ENCODE results near the gene CCT6A. TPM values are rescaled to one million over a fixed set of nuclear protein-coding genes. Genes with fewer than 3 reads are reported as not detected.
A peak's percentile ranks its signal among the peaks of the same experiment; 100 is the strongest.

Gene CCT6A
- 470 TPM for polyA plus RNA-seq (2013, experiment 1 of 2)
- 462 TPM for polyA plus RNA-seq (2013, experiment 2 of 2)

GRCh38 chr7:56051339-56052191 is at the start of gene CCT6A, which contains the start of gene PSPH:
CCT6A (plus strand) TSS chr7:56051765; CDS start chr7:56051849, 84 bp downstream.
PSPH (minus strand) TSS chr7:56051444; CDS start chr7:56021212, 30,232 bp downstream.
- Histone ChIP-seq H3K27ac (ENCODE audit: low read depth, low read length) (peak within 1 kb of the TSS; percentile 95), H4K5ac (ENCODE audit: low read length) (no peak within 1 kb of the TSS), H3K4me3 (ENCODE audit: low read length) (peak within 1 kb of the TSS; percentile 99), H2AK5ac (ENCODE audit: low read length) (peak within 1 kb of the TSS; percentile 45), H3K9ac (ENCODE audit: low read length) (peak within 1 kb of the TSS; percentile 99), H3K79me1 (ENCODE audit: low read length) (no peaks in the 10 kb centered on the region), H4K8ac (ENCODE audit: low read depth, low read length) (peak within 1 kb of the TSS; percentile 82), H2BK15ac (replicated peaks; ENCODE audit: low read depth) (no peak within 1 kb of the TSS), H3K36me3 (ENCODE audit: control insufficient read depth, insufficient read depth, low read length) (peaks cover 2% of the 10 kb centered on the region), H3K4ac (ENCODE audit: low read depth, low read length) (peak within 1 kb of the TSS; percentile 100), H3K4me2 (ENCODE audit: low read length) (peak within 1 kb of the TSS; percentile 79), H2BK120ac (ENCODE audit: low read depth, low read length) (peak within 1 kb of the TSS; percentile 88), H3K79me2 (ENCODE audit: control insufficient read depth, insufficient read depth, low read length) (peaks cover 40% of the 10 kb centered on the region), H3K56ac (ENCODE audit: low read length) (peak within 1 kb of the TSS; percentile 99), H3K27me3 (ENCODE audit: insufficient read depth, low read length, poor library complexity) (no peaks in the 10 kb centered on the region), H3K18ac (ENCODE audit: low read length) (peak within 1 kb of the TSS; percentile 98), H3K23ac (ENCODE audit: low read length) (peak within 1 kb of the TSS; percentile 97), H2BK5ac (ENCODE audit: low read length) (peak within 1 kb of the TSS; percentile 93), H3K4me1 (ENCODE audit: control insufficient read depth, low read depth, low read length) (peaks cover 4% of the 10 kb centered on the region)
- DNase-seq = peak; percentile 99
- no CpG with 5 or more reads among the region's 97 CpGs for WGBS (ENCODE audit: extremely low coverage, insufficient coverage, low lambda C conversion rate)

- no peaks in the 10 kb centered on the region for H3K4me1 ChIP-seq (ENCODE audit: control insufficient read depth, low read depth, low read length)
- H3K9ac ChIP-seq (ENCODE audit: low read length) = no peak overlapping the region
- no peaks in the 10 kb centered on the region for H3K27me3 ChIP-seq (ENCODE audit: insufficient read depth, low read length, poor library complexity)
- H2AK5ac ChIP-seq (ENCODE audit: low read length) = no peak overlapping the region
- no peak overlapping the region for H3K18ac ChIP-seq (ENCODE audit: low read length)
- WGBS (ENCODE audit: extremely low coverage, insufficient coverage, low lambda C conversion rate) = no CpG with 5 or more reads among the region's 4 CpGs
- no peak overlapping the region for H2BK5ac ChIP-seq (ENCODE audit: low read length)
- no peaks in the 10 kb centered on the region for H3K79me2 ChIP-seq (ENCODE audit: control insufficient read depth, insufficient read depth, low read length)
- no peak overlapping the region for H3K4me3 ChIP-seq (ENCODE audit: low read length)
- no peak overlapping the region for H4K8ac ChIP-seq (ENCODE audit: low read depth, low read length)
- no peak overlapping the region for H3K4ac ChIP-seq (ENCODE audit: low read depth, low read length)
- H3K4me2 ChIP-seq (ENCODE audit: low read length) = no peak overlapping the region
- no peak for DNase-seq
- no peak overlapping the region for H2BK15ac ChIP-seq (replicated peaks; ENCODE audit: low read depth)
- no peaks in the 10 kb centered on the region for H3K79me1 ChIP-seq (ENCODE audit: low read length)
- no peak overlapping the region for H3K23ac ChIP-seq (ENCODE audit: low read length)
- H4K5ac ChIP-seq (ENCODE audit: low read length) = no peak overlapping the region
- no peak overlapping the region for H3K56ac ChIP-seq (ENCODE audit: low read length)
- no peaks in the 10 kb centered on the region for H3K36me3 ChIP-seq (ENCODE audit: control insufficient read depth, insufficient read depth, low read length)
- H2BK120ac ChIP-seq (ENCODE audit: low read depth, low read length) = no peak overlapping the region
- no peak overlapping the region for H3K27ac ChIP-seq (ENCODE audit: low read depth, low read length)
Observed at GRCh38 chr7:56003749-56004148, 47.8 kb upstream of the CCT6A start.

GRCh38 chr7:56007167-56007652 is 44.4 kb upstream of the CCT6A start:
- H3K4ac ChIP-seq (ENCODE audit: low read depth, low read length) = no peak overlapping the region
- no peak overlapping the region for H3K4me3 ChIP-seq (ENCODE audit: low read length)
- no peak overlapping the region for H2BK120ac ChIP-seq (ENCODE audit: low read depth, low read length)
- no peak overlapping the region for H2BK15ac ChIP-seq (replicated peaks; ENCODE audit: low read depth)
- H3K18ac ChIP-seq (ENCODE audit: low read length) = no peak overlapping the region
- no peaks in the 10 kb centered on the region for H3K4me1 ChIP-seq (ENCODE audit: control insufficient read depth, low read depth, low read length)
- H3K27ac ChIP-seq (ENCODE audit: low read depth, low read length) = no peak overlapping the region
- H3K23ac ChIP-seq (ENCODE audit: low read length) = no peak overlapping the region
- no peaks in the 10 kb centered on the region for H3K79me2 ChIP-seq (ENCODE audit: control insufficient read depth, insufficient read depth, low read length)
- H4K5ac ChIP-seq (ENCODE audit: low read length) = no peak overlapping the region
- H3K27me3 ChIP-seq (ENCODE audit: insufficient read depth, low read length, poor library complexity) = no peaks in the 10 kb centered on the region
- H3K4me2 ChIP-seq (ENCODE audit: low read length) = no peak overlapping the region
- peak; percentile 14 for DNase-seq
- no peak overlapping the region for H2AK5ac ChIP-seq (ENCODE audit: low read length)
- H3K79me1 ChIP-seq (ENCODE audit: low read length) = no peaks in the 10 kb centered on the region
- no peak overlapping the region for H4K8ac ChIP-seq (ENCODE audit: low read depth, low read length)
- no peak overlapping the region for H2BK5ac ChIP-seq (ENCODE audit: low read length)
- no CpG with 5 or more reads among the region's 4 CpGs for WGBS (ENCODE audit: extremely low coverage, insufficient coverage, low lambda C conversion rate)
- H3K56ac ChIP-seq (ENCODE audit: low read length) = no peak overlapping the region
- H3K9ac ChIP-seq (ENCODE audit: low read length) = no peak overlapping the region
- no peaks in the 10 kb centered on the region for H3K36me3 ChIP-seq (ENCODE audit: control insufficient read depth, insufficient read depth, low read length)

- Histone ChIP-seq H3K27me3 (ENCODE audit: insufficient read depth, low read length, poor library complexity) (no peaks in the 10 kb centered on the region), H2BK120ac (ENCODE audit: low read depth, low read length) (no peak overlapping the region), H4K8ac (ENCODE audit: low read depth, low read length) (no peak overlapping the region), H3K23ac (ENCODE audit: low read length) (no peak overlapping the region), H4K5ac (ENCODE audit: low read length) (no peak overlapping the region), H3K4me2 (ENCODE audit: low read length) (no peak overlapping the region), H3K18ac (ENCODE audit: low read length) (no peak overlapping the region), H2BK15ac (replicated peaks; ENCODE audit: low read depth) (no peak overlapping the region), H3K56ac (ENCODE audit: low read length) (no peak overlapping the region), H3K79me2 (ENCODE audit: control insufficient read depth, insufficient read depth, low read length) (no peaks in the 10 kb centered on the region), H3K4me3 (ENCODE audit: low read length) (no peak overlapping the region), H2BK5ac (ENCODE audit: low read length) (no peak overlapping the region), H2AK5ac (ENCODE audit: low read length) (no peak overlapping the region), H3K4me1 (ENCODE audit: control insufficient read depth, low read depth, low read length) (no peaks in the 10 kb centered on the region), H3K27ac (ENCODE audit: low read depth, low read length) (no peak overlapping the region), H3K79me1 (ENCODE audit: low read length) (no peaks in the 10 kb centered on the region), H3K4ac (ENCODE audit: low read depth, low read length) (no peak overlapping the region), H3K36me3 (ENCODE audit: control insufficient read depth, insufficient read depth, low read length) (no peaks in the 10 kb centered on the region), H3K9ac (ENCODE audit: low read length) (no peak overlapping the region)
- DNase-seq = no peak
- no CpG with 5 or more reads among the region's 9 CpGs for WGBS (ENCODE audit: extremely low coverage, insufficient coverage, low lambda C conversion rate)
Observed at GRCh38 chr7:56007891-56008290, 43.7 kb upstream of the CCT6A start.

- Histone ChIP-seq H3K18ac (ENCODE audit: low read length) (no peak overlapping the region), H3K23ac (ENCODE audit: low read length) (no peak overlapping the region)
- WGBS (ENCODE audit: extremely low coverage, insufficient coverage, low lambda C conversion rate) = no CpG with 5 or more reads among the region's 7 CpGs
Observed at GRCh38 chr7:56009695-56010094, 41.9 kb upstream of the CCT6A start.

More at GRCh38 chr7:56009695-56010094, 41.9 kb upstream of the CCT6A start:
- H3K9ac ChIP-seq (ENCODE audit: low read length) = no peak overlapping the region
- H3K4me3 ChIP-seq (ENCODE audit: low read length) = no peak overlapping the region
- H3K56ac ChIP-seq (ENCODE audit: low read length) = no peak overlapping the region
- H4K5ac ChIP-seq (ENCODE audit: low read length) = no peak overlapping the region
- no peak overlapping the region for H2BK120ac ChIP-seq (ENCODE audit: low read depth, low read length)
- H3K4me1 ChIP-seq (ENCODE audit: control insufficient read depth, low read depth, low read length) = no peaks in the 10 kb centered on the region
- H3K79me2 ChIP-seq (ENCODE audit: control insufficient read depth, insufficient read depth, low read length) = no peaks in the 10 kb centered on the region
- no peaks in the 10 kb centered on the region for H3K27me3 ChIP-seq (ENCODE audit: insufficient read depth, low read length, poor library complexity)
- H3K4ac ChIP-seq (ENCODE audit: low read depth, low read length) = no peak overlapping the region
- H3K36me3 ChIP-seq (ENCODE audit: control insufficient read depth, insufficient read depth, low read length) = no peaks in the 10 kb centered on the region
- no peak for DNase-seq
- H2BK15ac ChIP-seq (replicated peaks; ENCODE audit: low read depth) = no peak overlapping the region
- H3K4me2 ChIP-seq (ENCODE audit: low read length) = no peak overlapping the region
- H3K79me1 ChIP-seq (ENCODE audit: low read length) = no peaks in the 10 kb centered on the region
- no peak overlapping the region for H2AK5ac ChIP-seq (ENCODE audit: low read length)
- no peak overlapping the region for H3K27ac ChIP-seq (ENCODE audit: low read depth, low read length)
- H4K8ac ChIP-seq (ENCODE audit: low read depth, low read length) = no peak overlapping the region
- no peak overlapping the region for H2BK5ac ChIP-seq (ENCODE audit: low read length)
